ENCODE data around the gene RBM33. TPM values are rescaled to one million over a fixed set of nuclear protein-coding genes. Genes with fewer than 3 reads are reported as not detected.

RBM33 gene
- total and polyA plus RNA-seq, 2 of the 13 experiments (the other 11 are each of a cell fraction or from before 2014, with no cell fraction given): 12.4 to 28.9 TPM

DNA sequence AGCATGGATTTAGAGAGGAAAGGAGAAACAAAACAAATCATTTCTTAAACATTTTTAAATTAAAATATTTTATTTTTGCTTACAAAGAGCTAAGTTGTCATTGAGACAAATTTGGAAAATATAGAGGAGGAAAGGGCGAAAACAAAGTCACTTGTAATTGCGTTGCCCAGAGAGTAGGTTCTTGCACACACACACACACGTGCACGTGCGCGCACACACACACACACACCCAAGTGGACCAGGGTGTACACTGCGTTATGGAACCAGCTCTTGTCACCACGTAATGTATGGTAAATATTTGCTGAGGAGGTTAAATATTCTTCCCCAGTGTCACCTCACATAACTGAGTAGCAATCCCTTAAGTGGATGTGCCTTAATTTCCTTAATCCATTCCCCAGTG, 146.2 kb downstream of the RBM33 start:
- no peak overlapping the region; the same call in 1 of the 2 replicates for H3K4me2 ChIP-seq (ENCODE audit: low read depth, low read length)
- H3K4me1 ChIP-seq (ENCODE audit: insufficient read depth, low read length): peaks cover 34% of the 10 kb centered on the region
- CTCF ChIA-PET (ENCODE audit: low intra/inter-chr PET ratio, low total read pairs): no interaction called here
- BruUV-seq (replicated peaks): no TSS peak
- no peak for DNase-seq (ENCODE audit: low spot score)
- H3K36me3 ChIP-seq (replicated peaks in 1 of 2; ENCODE audit: control insufficient read depth in 1 of 2, insufficient read depth in 2 of 2, low read length in 2 of 2): no peaks in the 10 kb centered on the region
- POLR2A ChIA-PET: no interaction called here
- H4K20me1 ChIP-seq (ENCODE audit: insufficient read depth, low read length): no peaks in the 10 kb centered on the region
- no peaks in the 10 kb centered on the region for H3K79me2 ChIP-seq (ENCODE audit: insufficient read depth, low read length)
- intact Hi-C loops (cut with micrococcal nuclease; ENCODE audit: unreplicated experiment): no loop called here
- no peak overlapping the region for H3K4me3 ChIP-seq (replicated peaks in 1 of 3; ENCODE audit: insufficient read depth in 1 of 3, low read depth in 2 of 3, low read length in 3 of 3)
- no peak for ATAC-seq
- H3K9ac ChIP-seq (ENCODE audit: insufficient read depth, low read depth, low read length): no peak overlapping the region
- no peak overlapping the region for H3K27ac ChIP-seq (ENCODE audit: extremely low read length, insufficient read depth, low read length)
- no peak for TF ChIP-seq KLF11 (CRISPR knock-in tag; IDR thresholded peaks at IDR 0.05)
- TF ChIP-seq MAFK (conservative IDR thresholded peaks at IDR 0.05 in 1 of 2, IDR thresholded peaks at IDR 0.05 in 1 of 2; ENCODE audit: low read length in 2 of 2): peak; percentile 44 to 45; a peak in 2 of 4 replicates
- TF ChIP-seq, protein P1, sequence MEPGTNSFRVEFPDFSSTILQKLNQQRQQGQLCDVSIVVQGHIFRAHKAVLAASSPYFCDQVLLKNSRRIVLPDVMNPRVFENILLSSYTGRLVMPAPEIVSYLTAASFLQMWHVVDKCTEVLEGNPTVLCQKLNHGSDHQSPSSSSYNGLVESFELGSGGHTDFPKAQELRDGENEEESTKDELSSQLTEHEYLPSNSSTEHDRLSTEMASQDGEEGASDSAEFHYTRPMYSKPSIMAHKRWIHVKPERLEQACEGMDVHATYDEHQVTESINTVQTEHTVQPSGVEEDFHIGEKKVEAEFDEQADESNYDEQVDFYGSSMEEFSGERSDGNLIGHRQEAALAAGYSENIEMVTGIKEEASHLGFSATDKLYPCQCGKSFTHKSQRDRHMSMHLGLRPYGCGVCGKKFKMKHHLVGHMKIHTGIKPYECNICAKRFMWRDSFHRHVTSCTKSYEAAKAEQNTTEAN (CRISPR knock-in tag; conservative IDR thresholded peaks at IDR 0.05): 0 out of 2 replicates have a peak, but pooled peaks have one; percentile 58
- peak; percentile 70 for TF ChIP-seq BHLHE40 (IDR thresholded peaks at IDR 0.05; ENCODE audit: low read length)
- TF ChIP-seq ZSCAN30 (CRISPR knock-in tag; IDR thresholded peaks at IDR 0.05): no peak
- no peak for TF ChIP-seq SATB2 (CRISPR knock-in tag; IDR thresholded peaks at IDR 0.05)
- TF ChIP-seq FOXP1 (IDR thresholded peaks at IDR 0.05): no peak
- 0 out of 2 replicates have a peak, but pooled peaks have one; percentile 8 for TF ChIP-seq FOXP1 (CRISPR knock-in tag; IDR thresholded peaks at IDR 0.05)
- 0 out of 2 replicates have a peak, but pooled peaks have one; percentile 11 for TF ChIP-seq PAXIP1 (CRISPR knock-in tag; conservative IDR thresholded peaks at IDR 0.05)
- 0 out of 2 replicates have a peak, but pooled peaks have one; percentile 10 for TF ChIP-seq MAFF (IDR thresholded peaks at IDR 0.05; ENCODE audit: low read depth, low read length)
- H3K27me3 ChIP-seq (ENCODE audit: control insufficient read depth in 1 of 2, insufficient read depth in 2 of 2, low read length in 2 of 2): peaks cover 2 to 5% of the 10 kb centered on the region in 2 experiments; a peak in 2 of 5 replicates
- WGBS (ENCODE audit: low lambda C conversion rate): 20% methylated on average over 8 of the region's 8 CpGs
- in situ Hi-C loops (cut with HindIII; ENCODE audit: extremely low pct_ligation_motif_present, low pct_unique_long_range_greater_than_20kb): no loop called here
- H2AFZ ChIP-seq (ENCODE audit: low read length): no peak overlapping the region
- H3K9me3 ChIP-seq (ENCODE audit: low read length): no peaks in the 10 kb centered on the region
- FAIRE-seq: no peak
